SU-DHL-6 (cell line): ENCODE measurements around the gene MAP4K1.

Source experiments
- EZH2phosphoT487 ChIP-seq: fragments of 200-600 bp; sonication (generic), shearing (Covaris generic); conservative IDR thresholded peaks from 2 replicates; pipeline ENCODE4 v1.6.1; 2018; ENCODE audit warnings: mild to moderate bottlenecking, antibody characterized with exemption, low read length, moderate library complexity, mixed read lengths
- TF ChIP-seq, protein P1 (sequence below): fragments of 200-600 bp; sonication (generic); IDR thresholded peaks from one replicate; pipeline ENCODE4 v1.5.1; 2017; ENCODE audit warnings: antibody characterized with exemption, mild to moderate bottlenecking, low read length, moderate library complexity; ENCODE audit not compliant: insufficient read depth, poor library complexity, severe bottlenecking

DNA sequence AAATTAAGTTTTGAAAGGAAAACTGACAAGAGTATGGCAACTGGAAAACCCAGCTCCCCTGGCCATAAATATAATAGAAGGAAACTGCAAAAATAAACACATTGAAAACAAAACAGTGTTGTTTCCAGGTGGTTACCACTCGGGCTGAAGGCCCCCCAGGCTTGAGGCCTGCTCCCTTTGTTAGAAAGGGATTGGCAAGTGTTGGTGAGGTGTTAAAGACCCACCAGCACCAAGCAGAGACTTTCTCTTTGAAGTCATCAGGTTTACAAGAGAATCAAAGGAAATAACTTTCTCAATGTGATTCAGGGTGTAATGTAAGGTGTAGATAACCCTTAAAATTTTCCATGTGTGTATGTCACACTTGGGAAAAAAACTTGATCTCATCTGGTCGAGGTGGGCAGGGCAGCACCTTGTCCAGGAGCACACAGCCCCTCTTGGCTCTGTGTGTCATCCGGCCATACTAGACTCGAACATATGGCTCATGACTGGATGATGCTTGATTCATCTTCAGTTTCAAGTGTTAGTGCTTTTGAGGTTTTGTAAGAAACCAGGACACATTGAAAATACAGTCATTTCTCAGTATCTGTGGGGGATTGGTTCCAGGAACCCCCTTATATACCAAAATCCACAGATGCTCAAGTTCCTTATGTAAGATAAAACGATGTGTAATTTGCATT, 37.5 kb upstream of the MAP4K1 start:
- TF ChIP-seq, protein P1, sequence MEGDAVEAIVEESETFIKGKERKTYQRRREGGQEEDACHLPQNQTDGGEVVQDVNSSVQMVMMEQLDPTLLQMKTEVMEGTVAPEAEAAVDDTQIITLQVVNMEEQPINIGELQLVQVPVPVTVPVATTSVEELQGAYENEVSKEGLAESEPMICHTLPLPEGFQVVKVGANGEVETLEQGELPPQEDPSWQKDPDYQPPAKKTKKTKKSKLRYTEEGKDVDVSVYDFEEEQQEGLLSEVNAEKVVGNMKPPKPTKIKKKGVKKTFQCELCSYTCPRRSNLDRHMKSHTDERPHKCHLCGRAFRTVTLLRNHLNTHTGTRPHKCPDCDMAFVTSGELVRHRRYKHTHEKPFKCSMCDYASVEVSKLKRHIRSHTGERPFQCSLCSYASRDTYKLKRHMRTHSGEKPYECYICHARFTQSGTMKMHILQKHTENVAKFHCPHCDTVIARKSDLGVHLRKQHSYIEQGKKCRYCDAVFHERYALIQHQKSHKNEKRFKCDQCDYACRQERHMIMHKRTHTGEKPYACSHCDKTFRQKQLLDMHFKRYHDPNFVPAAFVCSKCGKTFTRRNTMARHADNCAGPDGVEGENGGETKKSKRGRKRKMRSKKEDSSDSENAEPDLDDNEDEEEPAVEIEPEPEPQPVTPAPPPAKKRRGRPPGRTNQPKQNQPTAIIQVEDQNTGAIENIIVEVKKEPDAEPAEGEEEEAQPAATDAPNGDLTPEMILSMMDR = no peak
- no peak for TF ChIP-seq EZH2phosphoT487
